Measurements from ENCODE around the gene MTX1. TPM values are rescaled to one million over a fixed set of nuclear protein-coding genes. Genes with fewer than 3 reads are reported as not detected.

The MTX1 gene
- total and polyA plus RNA-seq, 2 donors (not counting 1 experiment from before 2014, with no cell fraction given) = 42.2 to 46.6 TPM

DNA sequence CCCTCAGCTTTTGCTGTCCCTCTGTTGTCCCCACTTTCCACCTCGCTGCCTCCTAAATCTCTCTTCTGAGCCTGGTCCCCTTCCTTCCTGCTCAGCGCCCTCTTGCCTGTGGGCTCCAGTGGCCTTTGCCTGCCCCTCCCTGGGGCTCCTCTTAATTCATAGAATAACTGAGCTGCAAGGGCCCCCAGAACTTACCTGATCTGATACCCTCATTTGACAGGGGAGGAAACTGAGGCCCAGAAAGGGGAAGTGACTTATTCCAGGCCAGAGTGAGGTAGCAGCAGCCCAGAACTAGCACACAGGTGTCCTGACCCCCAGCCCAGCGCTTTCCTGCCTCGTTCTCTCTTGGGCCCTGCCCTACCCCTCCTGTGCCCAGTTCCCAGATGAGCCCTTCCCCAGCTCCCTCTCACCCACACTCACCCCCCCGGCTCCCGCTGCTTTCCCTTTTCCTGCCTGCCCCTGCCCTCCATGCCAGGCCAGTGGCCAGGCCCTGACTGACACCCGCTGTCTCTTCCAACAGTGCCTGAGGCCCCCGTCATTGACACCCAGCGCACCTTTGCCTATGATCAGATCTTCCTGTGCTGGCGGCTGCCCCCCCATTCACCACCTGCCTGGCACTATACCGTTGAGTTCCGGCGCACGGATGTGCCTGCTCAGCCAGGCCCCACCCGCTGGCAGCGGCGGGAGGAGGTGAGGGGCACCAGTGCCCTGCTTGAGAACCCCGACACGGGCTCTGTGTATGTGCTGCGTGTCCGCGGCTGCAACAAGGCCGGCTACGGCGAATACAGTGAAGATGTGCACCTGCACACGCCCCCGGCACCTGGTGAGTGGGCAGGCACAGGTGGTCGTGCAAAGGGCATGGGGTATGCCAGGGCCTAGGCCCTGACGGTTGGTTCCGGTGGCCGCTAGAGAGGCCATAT, 29.1 kb upstream of the MTX1 start:
- Histone ChIP-seq H3K27ac (ENCODE audit: insufficient read depth, low read length) (no peak overlapping the region), H3K9me3 (ENCODE audit: control insufficient read depth, insufficient read depth, low read depth, low read length) (no peaks in the 10 kb centered on the region), H3K4me1 (ENCODE audit: control insufficient read depth, extremely low read depth, insufficient read depth, low read length) (peaks cover 6% of the 10 kb centered on the region), H3K4me3 (replicated peaks in 1 of 4; ENCODE audit: control extremely low read depth in 1 of 4, insufficient read depth in 1 of 4, low read depth in 3 of 4, low read length in 4 of 4) (no peak overlapping the region), H3K4me2 (ENCODE audit: extremely low read depth, insufficient read depth, low read length) (no peak overlapping the region), H3K9ac (ENCODE audit: insufficient read depth, low read length) (no peak overlapping the region), H4K20me1 (ENCODE audit: control insufficient read depth, extremely low read depth, insufficient read depth, low read length) (no peaks in the 10 kb centered on the region), H3K79me2 (ENCODE audit: control insufficient read depth, insufficient read depth, low read length) (no peaks in the 10 kb centered on the region), H3K27me3 (ENCODE audit: control insufficient read depth, insufficient read depth, low read length) (no peaks in the 10 kb centered on the region), H3K36me3 (ENCODE audit: control insufficient read depth, insufficient read depth, low read length) (peaks cover 17% of the 10 kb centered on the region), H2AFZ (ENCODE audit: low read length) (no peak overlapping the region)
- no peak for TF ChIP-seq EZH2 (IDR thresholded peaks at IDR 0.05; ENCODE audit: low read length, missing control alignments)
- TF ChIP-seq, protein P1, sequence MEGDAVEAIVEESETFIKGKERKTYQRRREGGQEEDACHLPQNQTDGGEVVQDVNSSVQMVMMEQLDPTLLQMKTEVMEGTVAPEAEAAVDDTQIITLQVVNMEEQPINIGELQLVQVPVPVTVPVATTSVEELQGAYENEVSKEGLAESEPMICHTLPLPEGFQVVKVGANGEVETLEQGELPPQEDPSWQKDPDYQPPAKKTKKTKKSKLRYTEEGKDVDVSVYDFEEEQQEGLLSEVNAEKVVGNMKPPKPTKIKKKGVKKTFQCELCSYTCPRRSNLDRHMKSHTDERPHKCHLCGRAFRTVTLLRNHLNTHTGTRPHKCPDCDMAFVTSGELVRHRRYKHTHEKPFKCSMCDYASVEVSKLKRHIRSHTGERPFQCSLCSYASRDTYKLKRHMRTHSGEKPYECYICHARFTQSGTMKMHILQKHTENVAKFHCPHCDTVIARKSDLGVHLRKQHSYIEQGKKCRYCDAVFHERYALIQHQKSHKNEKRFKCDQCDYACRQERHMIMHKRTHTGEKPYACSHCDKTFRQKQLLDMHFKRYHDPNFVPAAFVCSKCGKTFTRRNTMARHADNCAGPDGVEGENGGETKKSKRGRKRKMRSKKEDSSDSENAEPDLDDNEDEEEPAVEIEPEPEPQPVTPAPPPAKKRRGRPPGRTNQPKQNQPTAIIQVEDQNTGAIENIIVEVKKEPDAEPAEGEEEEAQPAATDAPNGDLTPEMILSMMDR (conservative IDR thresholded peaks at IDR 0.05 in 1 of 2, IDR thresholded peaks at IDR 0.05 in 1 of 2; ENCODE audit: low read depth in 1 of 2, low read length in 2 of 2) = no peak
- no peak for DNase-seq (ENCODE audit: low read depth in 2 of 2)

DNA sequence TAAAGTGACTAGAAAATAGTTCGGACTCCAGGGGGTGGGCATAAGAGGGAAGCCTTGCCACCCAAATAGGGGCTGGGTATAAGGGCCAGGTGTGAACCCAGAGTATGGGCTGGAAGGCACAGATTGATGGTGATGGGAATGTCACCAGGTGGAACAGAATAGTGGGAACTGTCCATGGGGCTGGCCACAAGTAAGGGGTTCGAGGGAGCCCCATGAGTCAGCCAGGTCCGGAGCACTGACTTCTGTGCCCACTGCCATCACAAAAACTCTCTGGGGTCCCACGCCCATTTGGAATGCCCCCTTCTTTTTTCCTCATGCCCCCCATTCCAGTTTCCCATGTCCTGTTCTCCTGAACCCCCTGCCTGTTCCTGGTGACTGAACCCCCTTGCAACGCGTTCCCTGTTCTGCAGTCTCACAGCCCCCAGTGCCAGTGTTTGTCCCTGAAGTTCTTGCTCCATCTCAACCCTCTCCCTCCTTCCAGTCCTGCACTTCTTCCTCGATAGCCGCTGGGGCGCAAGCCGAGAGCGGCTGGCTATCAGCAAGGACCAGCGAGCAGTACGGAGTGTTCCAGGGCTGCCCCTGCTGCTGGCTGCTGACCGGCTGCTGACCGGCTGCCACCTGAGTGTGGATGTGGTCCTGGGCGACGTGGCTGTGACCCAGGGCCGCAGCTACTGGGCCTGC, 27.0 kb upstream of the MTX1 start:
- Histone ChIP-seq H3K27ac (ENCODE audit: insufficient read depth, low read length) (no peak overlapping the region), H3K4me2 (ENCODE audit: extremely low read depth, insufficient read depth, low read length) (no peak overlapping the region), H3K9me3 (ENCODE audit: control insufficient read depth, insufficient read depth, low read depth, low read length) (no peaks in the 10 kb centered on the region), H3K4me1 (ENCODE audit: control insufficient read depth, extremely low read depth, insufficient read depth, low read length) (peaks cover 2% of the 10 kb centered on the region), H3K79me2 (ENCODE audit: control insufficient read depth, insufficient read depth, low read length) (no peaks in the 10 kb centered on the region), H3K27me3 (ENCODE audit: control insufficient read depth, insufficient read depth, low read length) (no peaks in the 10 kb centered on the region), H3K9ac (ENCODE audit: insufficient read depth, low read length) (no peak overlapping the region), H4K20me1 (ENCODE audit: control insufficient read depth, extremely low read depth, insufficient read depth, low read length) (no peaks in the 10 kb centered on the region), H3K36me3 (ENCODE audit: control insufficient read depth, insufficient read depth, low read length) (peaks cover 19% of the 10 kb centered on the region), H2AFZ (ENCODE audit: low read length) (no peak overlapping the region), H3K4me3 (replicated peaks in 1 of 4; ENCODE audit: control extremely low read depth in 1 of 4, insufficient read depth in 1 of 4, low read depth in 3 of 4, low read length in 4 of 4) (no peak overlapping the region)
- DNase-seq (ENCODE audit: low read depth in 2 of 2) = no peak
- TF ChIP-seq EZH2 (IDR thresholded peaks at IDR 0.05; ENCODE audit: low read length, missing control alignments) = no peak
- TF ChIP-seq, protein P1 (conservative IDR thresholded peaks at IDR 0.05 in 1 of 2, IDR thresholded peaks at IDR 0.05 in 1 of 2; ENCODE audit: low read depth in 1 of 2, low read length in 2 of 2) = no peak

DNA sequence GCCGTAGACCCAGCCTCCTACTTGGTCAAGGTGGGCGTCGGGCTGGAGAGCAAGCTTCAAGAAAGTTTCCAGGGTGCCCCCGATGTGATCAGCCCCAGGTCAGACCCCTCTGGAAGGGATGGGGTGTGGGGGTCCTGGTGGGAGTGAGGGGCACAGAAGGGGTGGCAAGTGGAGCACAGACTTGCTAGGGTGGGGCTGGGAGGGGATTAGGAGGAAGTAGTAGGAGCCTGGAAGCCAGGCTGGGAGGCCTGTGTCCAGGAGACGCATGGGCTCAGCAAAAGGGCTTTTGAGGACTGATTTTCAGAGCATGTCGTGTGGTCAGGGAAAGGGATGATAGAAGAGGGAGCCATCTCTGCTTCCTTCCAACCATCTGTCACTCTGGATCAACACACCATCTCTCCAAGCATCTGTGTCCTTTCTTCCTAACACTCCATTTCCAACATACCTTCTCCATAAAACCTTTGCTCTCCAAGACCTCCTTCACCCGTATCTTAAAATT, 26.4 kb upstream of the MTX1 start:
- Histone ChIP-seq H3K36me3 (ENCODE audit: control insufficient read depth, insufficient read depth, low read length) (peaks cover 18% of the 10 kb centered on the region), H3K9ac (ENCODE audit: insufficient read depth, low read length) (no peak overlapping the region), H3K4me1 (ENCODE audit: control insufficient read depth, extremely low read depth, insufficient read depth, low read length) (no peaks in the 10 kb centered on the region), H4K20me1 (ENCODE audit: control insufficient read depth, extremely low read depth, insufficient read depth, low read length) (no peaks in the 10 kb centered on the region), H3K9me3 (ENCODE audit: control insufficient read depth, insufficient read depth, low read depth, low read length) (no peaks in the 10 kb centered on the region), H3K27me3 (ENCODE audit: control insufficient read depth, insufficient read depth, low read length) (no peaks in the 10 kb centered on the region), H3K4me2 (ENCODE audit: extremely low read depth, insufficient read depth, low read length) (no peak overlapping the region), H2AFZ (ENCODE audit: low read length) (no peak overlapping the region), H3K79me2 (ENCODE audit: control insufficient read depth, insufficient read depth, low read length) (no peaks in the 10 kb centered on the region), H3K4me3 (replicated peaks in 1 of 4; ENCODE audit: control extremely low read depth in 1 of 4, insufficient read depth in 1 of 4, low read depth in 3 of 4, low read length in 4 of 4) (no peak overlapping the region), H3K27ac (ENCODE audit: insufficient read depth, low read length) (no peak overlapping the region)
- no peak for DNase-seq (ENCODE audit: low read depth in 2 of 2)
- TF ChIP-seq, protein P1 (conservative IDR thresholded peaks at IDR 0.05 in 1 of 2, IDR thresholded peaks at IDR 0.05 in 1 of 2; ENCODE audit: low read depth in 1 of 2, low read length in 2 of 2) = no peak
- TF ChIP-seq EZH2 (IDR thresholded peaks at IDR 0.05; ENCODE audit: low read length, missing control alignments) = no peak
